ENCODE data around the gene CBFA2T2. TPM values are rescaled to one million over a fixed set of nuclear protein-coding genes. Genes with fewer than 3 reads are reported as not detected.
A peak's percentile ranks its signal among the peaks of the same experiment; 100 is the strongest.

Gene CBFA2T2
- total RNA-seq, 1 experiment from 2014 or later, result 7.5 TPM

- Histone ChIP-seq H3K27me3 (ENCODE audit: control insufficient read depth, insufficient read depth, low read length) (no peaks in the 10 kb centered on the region), H3K36me3 (replicated peaks; ENCODE audit: control insufficient read depth, insufficient read depth, low read length) (peaks cover 4% of the 10 kb centered on the region)
- peak; percentile 53 for DNase-seq
These were observed 164.8 kb downstream of the CBFA2T2 start for GRCh38 chr20:33654680-33655161.

DNA sequence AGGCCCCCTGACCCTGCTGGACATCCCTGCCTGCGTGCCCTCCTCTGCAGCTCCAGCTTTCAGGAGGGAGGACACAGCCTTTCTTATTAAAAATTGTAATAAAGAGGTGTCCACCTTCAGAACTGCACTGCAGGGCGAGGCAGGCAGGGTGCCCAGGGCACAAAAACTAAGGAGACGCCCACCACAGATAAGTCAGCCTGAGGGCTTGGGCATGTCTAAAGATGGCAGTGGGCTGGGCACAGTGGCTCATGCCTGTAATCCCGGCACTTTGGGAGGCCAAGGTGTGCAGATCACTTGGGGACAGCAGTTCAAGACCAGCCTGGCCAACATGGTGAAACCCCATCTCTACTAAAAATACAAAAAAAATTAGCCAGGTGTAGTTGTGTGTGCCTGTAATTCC lies 165.3 kb downstream of the CBFA2T2 start:
- H3K4me3 ChIP-seq (ENCODE audit: insufficient read depth, low read depth, low read length), result no peak overlapping the region
- H3K27me3 ChIP-seq (ENCODE audit: control insufficient read depth, insufficient read depth, low read length), result no peaks in the 10 kb centered on the region
- no peak for DNase-seq
- H3K36me3 ChIP-seq (replicated peaks; ENCODE audit: control insufficient read depth, insufficient read depth, low read length), result peaks cover 4% of the 10 kb centered on the region

More at GRCh38 chr20:33654680-33655161, 164.8 kb downstream of the CBFA2T2 start:
- H3K4me3 ChIP-seq (ENCODE audit: insufficient read depth, low read depth, low read length), result no peak overlapping the region

GRCh38 chr20:33656010-33656782 lies 166.3 kb downstream of the CBFA2T2 start:
- DNase-seq, result peak; percentile 46
- peaks cover 4% of the 10 kb centered on the region for H3K36me3 ChIP-seq (replicated peaks; ENCODE audit: control insufficient read depth, insufficient read depth, low read length)
- no peak overlapping the region for H3K4me3 ChIP-seq (ENCODE audit: insufficient read depth, low read depth, low read length)
- H3K27me3 ChIP-seq (ENCODE audit: control insufficient read depth, insufficient read depth, low read length), result no peaks in the 10 kb centered on the region

DNA sequence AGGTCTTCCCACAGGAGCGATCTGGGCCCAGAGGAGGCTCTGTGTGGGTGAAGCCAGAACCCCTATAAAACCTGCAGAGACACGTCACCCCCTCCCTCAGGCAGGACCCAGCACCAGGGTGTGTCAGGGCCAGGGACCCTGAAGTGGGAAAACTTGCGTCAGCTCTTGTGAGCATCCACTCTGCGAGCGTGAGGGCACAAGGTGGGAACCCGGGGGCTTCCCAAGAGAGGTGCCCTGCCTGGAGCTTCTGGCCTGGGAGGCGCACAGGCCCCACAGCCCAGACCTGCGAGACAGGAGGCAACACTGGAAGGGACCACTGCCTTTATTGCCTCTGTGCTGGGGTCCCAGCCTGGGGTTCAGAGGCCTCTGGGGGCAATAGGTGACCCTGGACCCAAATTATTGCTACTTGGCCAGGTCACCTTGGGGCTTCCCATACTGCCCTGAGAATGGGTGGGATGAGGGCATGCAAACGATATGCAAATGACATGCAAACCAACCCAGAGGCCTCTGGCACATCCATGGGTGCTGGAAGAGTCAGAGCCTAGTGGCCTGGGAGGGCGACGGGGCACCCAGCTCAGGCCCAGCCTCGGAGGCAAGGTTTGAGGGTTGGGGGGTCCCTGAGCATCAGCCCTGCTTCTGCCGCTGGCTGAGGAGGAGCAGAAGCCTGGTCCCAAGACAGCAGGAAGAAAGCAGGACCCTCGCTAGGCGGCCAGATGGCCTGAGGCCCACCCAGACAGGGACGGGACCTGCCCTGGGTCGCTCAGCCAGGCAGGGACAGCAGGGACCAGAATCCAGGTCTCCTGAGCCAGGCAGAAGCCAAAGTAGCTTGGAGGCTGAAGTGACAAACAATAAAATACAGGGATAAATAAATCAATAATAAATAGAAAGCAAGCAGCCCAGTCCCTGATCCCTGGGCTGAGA lies 167.1 kb downstream of the CBFA2T2 start:
- Histone ChIP-seq H3K27me3 (ENCODE audit: control insufficient read depth, insufficient read depth, low read length) (no peaks in the 10 kb centered on the region), H3K4me3 (ENCODE audit: insufficient read depth, low read depth, low read length) (no peak overlapping the region), H3K36me3 (replicated peaks; ENCODE audit: control insufficient read depth, insufficient read depth, low read length) (peaks cover 4% of the 10 kb centered on the region)
- peak; percentile 47 for DNase-seq

GRCh38 chr20:33657704-33658095 lies 167.8 kb downstream of the CBFA2T2 start:
- DNase-seq, result no peak
- Histone ChIP-seq H3K27me3 (ENCODE audit: control insufficient read depth, insufficient read depth, low read length) (no peaks in the 10 kb centered on the region), H3K36me3 (replicated peaks; ENCODE audit: control insufficient read depth, insufficient read depth, low read length) (peaks cover 4% of the 10 kb centered on the region), H3K4me3 (ENCODE audit: insufficient read depth, low read depth, low read length) (no peak overlapping the region)

- DNase-seq, result peak; percentile 53
- H3K27me3 ChIP-seq (ENCODE audit: control insufficient read depth, insufficient read depth, low read length), result no peaks in the 10 kb centered on the region
- peaks cover 4% of the 10 kb centered on the region for H3K36me3 ChIP-seq (replicated peaks; ENCODE audit: control insufficient read depth, insufficient read depth, low read length)
- no peak overlapping the region for H3K4me3 ChIP-seq (ENCODE audit: insufficient read depth, low read depth, low read length)
These were observed 168.6 kb downstream of the CBFA2T2 start for GRCh38 chr20:33658510-33658909.

GRCh38 chr20:33658929-33659328 lies 169.0 kb downstream of the CBFA2T2 start:
- no peak for DNase-seq
- Histone ChIP-seq H3K36me3 (replicated peaks; ENCODE audit: control insufficient read depth, insufficient read depth, low read length) (peaks cover 4% of the 10 kb centered on the region), H3K27me3 (ENCODE audit: control insufficient read depth, insufficient read depth, low read length) (no peaks in the 10 kb centered on the region), H3K4me3 (ENCODE audit: insufficient read depth, low read depth, low read length) (no peak overlapping the region)

DNA sequence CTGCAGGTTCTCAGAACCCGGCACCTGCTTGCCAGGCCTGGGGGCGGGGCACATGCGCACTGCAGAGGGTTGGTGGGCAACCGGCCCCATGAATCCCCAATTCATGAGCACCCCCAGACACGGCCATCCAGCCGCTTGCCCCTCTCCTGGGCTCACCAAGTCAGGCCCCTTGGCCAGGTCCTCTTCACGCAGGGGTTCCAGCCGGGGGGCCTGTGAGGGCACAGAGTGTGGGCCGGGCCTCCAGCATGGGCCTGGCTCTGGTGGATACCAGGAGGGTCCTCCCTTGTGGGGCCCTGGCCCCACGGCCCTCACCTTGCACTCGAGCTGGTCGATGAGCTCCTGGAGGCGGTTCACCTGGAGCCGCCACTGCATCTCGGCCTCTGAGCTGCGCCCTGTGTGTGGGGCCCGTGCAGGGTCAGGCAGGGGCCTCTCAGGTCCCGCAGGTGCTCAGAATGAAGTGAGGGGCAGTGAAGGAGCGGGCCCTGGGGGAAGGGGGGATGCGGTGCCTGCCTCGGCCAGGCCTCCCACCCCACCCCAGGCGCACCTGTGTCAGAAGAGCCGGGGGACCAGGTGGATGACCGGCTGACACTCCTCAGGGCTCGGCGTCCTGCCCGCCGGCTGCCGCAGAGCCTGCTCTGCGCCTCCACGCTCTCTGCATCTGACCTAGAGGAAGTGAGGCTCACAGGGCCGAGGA lies 169.6 kb downstream of the CBFA2T2 start:
- H3K4me3 ChIP-seq (ENCODE audit: insufficient read depth, low read depth, low read length), result no peak overlapping the region
- peak; percentile 48 for DNase-seq

DNA sequence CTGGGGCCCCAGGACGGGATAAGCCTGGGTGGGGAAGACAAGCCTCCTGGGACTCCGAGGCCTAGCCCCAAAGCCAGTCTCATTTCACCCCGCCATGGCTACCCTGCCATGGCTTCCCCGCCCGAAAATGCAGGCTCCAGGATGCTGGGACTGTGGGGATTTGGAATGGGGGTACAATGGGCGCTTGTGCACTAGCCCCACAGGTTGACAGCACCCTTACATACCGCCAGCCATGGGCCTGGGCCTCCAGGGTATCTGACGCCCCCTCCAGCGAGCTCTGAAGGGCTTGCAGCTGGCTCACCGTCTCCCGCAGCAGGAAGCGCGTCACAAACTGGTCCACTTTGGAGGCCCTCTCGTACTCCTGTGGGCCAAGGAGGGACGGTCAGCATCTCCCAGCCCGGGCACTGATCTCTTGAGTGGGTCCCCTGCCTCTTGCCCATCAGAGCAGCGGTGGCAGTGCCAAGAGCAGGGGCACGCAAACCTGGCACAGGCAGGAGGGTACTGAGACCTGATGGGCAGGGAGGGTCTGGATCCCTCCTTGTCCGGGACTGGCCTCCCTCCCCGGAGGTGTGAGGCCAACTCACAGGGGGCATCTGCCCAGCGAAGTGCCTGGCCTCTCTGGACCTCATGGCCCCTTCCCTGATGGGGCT lies 170.3 kb downstream of the CBFA2T2 start:
- Histone ChIP-seq H3K36me3 (replicated peaks; ENCODE audit: control insufficient read depth, insufficient read depth, low read length) (peaks cover 4% of the 10 kb centered on the region), H3K4me3 (ENCODE audit: insufficient read depth, low read depth, low read length) (no peak overlapping the region), H3K27me3 (ENCODE audit: control insufficient read depth, insufficient read depth, low read length) (no peaks in the 10 kb centered on the region)
- peak; percentile 32 for DNase-seq

More for the DNA sequence above, 169.6 kb downstream of the CBFA2T2 start:
- Histone ChIP-seq H3K27me3 (ENCODE audit: control insufficient read depth, insufficient read depth, low read length) (no peaks in the 10 kb centered on the region), H3K36me3 (replicated peaks; ENCODE audit: control insufficient read depth, insufficient read depth, low read length) (peaks cover 4% of the 10 kb centered on the region)

DNA sequence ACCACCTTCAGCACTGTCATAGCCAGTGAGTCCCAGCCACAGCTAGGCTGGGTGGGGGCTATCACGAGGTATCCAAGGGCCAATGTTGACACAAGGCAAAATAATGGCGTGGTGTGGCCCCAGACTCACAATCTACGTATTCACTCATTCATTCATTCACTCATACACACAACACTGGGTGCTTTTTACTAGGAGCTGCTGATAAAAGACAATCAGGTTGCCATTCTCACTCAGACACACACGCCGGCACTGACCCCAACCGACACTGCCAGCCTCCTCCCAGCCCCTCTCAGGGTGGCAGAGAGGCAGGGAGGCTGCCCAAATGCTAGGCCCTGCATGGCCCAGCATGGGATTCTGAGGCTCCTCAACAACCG lies 170.8 kb downstream of the CBFA2T2 start:
- no peak for DNase-seq

DNA sequence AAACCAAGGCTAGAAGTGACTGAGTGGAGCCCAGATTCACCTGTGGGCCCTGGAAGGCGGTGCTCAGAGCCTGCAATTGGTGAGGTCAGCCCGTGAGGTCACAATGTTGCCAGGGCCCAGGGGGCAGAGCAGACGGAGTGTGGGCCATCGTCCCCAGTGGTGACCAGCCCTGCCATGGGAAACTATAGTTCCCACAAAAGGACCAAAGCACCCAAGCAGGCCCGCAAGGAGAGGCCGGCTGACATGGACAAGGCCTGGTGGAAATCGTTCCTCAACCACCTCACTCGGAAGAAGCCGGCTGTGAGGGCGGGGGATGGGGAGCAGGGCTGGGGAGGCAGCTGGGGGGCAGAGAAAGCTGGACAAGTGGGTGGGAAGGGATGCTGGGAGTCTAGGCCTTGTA lies 172.3 kb downstream of the CBFA2T2 start, which contains the start of gene C20orf144:
TSS of gene C20orf144 (plus strand) at position 156 of the 400 bp plus-strand sequence. CDS start at position 175, 19 bp downstream.
- Histone ChIP-seq H3K27me3 (ENCODE audit: control insufficient read depth, insufficient read depth, low read length) (peaks cover under 1% of the 10 kb centered on the region; the same call in 1 of the 2 replicates), H3K4me3 (ENCODE audit: insufficient read depth, low read depth, low read length) (peak within 1 kb of the TSS; percentile 79), H3K36me3 (replicated peaks; ENCODE audit: control insufficient read depth, insufficient read depth, low read length) (peaks cover 4% of the 10 kb centered on the region)
- DNase-seq, result no peak

More for the DNA sequence above, 170.8 kb downstream of the CBFA2T2 start:
- H3K36me3 ChIP-seq (replicated peaks; ENCODE audit: control insufficient read depth, insufficient read depth, low read length), result peaks cover 4% of the 10 kb centered on the region
- H3K4me3 ChIP-seq (ENCODE audit: insufficient read depth, low read depth, low read length), result no peak overlapping the region
- H3K27me3 ChIP-seq (ENCODE audit: control insufficient read depth, insufficient read depth, low read length), result no peaks in the 10 kb centered on the region

GRCh38 chr20:33663161-33664084 lies 173.5 kb downstream of the CBFA2T2 start:
- peak overlapping the region; percentile 79 for H3K4me3 ChIP-seq (ENCODE audit: insufficient read depth, low read depth, low read length)
- H3K36me3 ChIP-seq (replicated peaks; ENCODE audit: control insufficient read depth, insufficient read depth, low read length), result peaks cover 2% of the 10 kb centered on the region; the same call in 1 of the 2 replicates
- peak; percentile 97 for DNase-seq
- H3K27me3 ChIP-seq (ENCODE audit: control insufficient read depth, insufficient read depth, low read length), result peaks cover 4% of the 10 kb centered on the region; the same call in 1 of the 2 replicates

Measured in H7 (cell line).